Immature natural killer cell (primary cell): ENCODE results near the gene SMC1B. TPM values are rescaled to one million over a fixed set of nuclear protein-coding genes. Genes with fewer than 3 reads are reported as not detected.
"Not testable (repeated sequence)": the region's sequence is repeated elsewhere in the genome, so short reads cannot be mapped to it uniquely, and the experiment has no call there.

ENCODE experiments used
- DNase-seq, 3 donors: peaks; one replicate each; pipeline ENCODE4 v3.0.0; 2022; ENCODE audit warnings: mixed read lengths in 1 of 3
- H3K27ac Mint-ChIP-seq, 6 donors: one replicate each; pipeline ENCODE4 v1.8.0; 2020; ENCODE audit warnings: mixed read lengths in 6 of 6, mild to moderate bottlenecking in 5 of 6, inconsistent platforms in 4 of 6, moderate library complexity in 3 of 6
- H3K27me3 Mint-ChIP-seq, 3 donors: one replicate each; pipeline ENCODE4 v1.8.0; 2020 to 2021; ENCODE audit warnings: low read depth in 3 of 3, mild to moderate bottlenecking in 3 of 3, mixed read lengths in 3 of 3, moderate library complexity in 3 of 3, inconsistent platforms in 1 of 3
- H3K36me3 Mint-ChIP-seq, 3 donors: one replicate each; pipeline ENCODE4 v1.8.0; 2020; ENCODE audit warnings: mixed read lengths in 3 of 3, inconsistent platforms in 2 of 3, mild to moderate bottlenecking in 2 of 3
- H3K4me1 Mint-ChIP-seq, 2 donors: one replicate each; pipeline ENCODE4 v1.8.0; 2020; ENCODE audit warnings: inconsistent platforms in 2 of 2, mild to moderate bottlenecking in 2 of 2, mixed read lengths in 2 of 2, moderate library complexity in 1 of 2
- H3K4me3 Mint-ChIP-seq, 5 donors: one replicate each; pipeline ENCODE4 v1.8.0; 2020; ENCODE audit warnings: mild to moderate bottlenecking in 5 of 5, mixed read lengths in 5 of 5, inconsistent platforms in 3 of 5, moderate library complexity in 3 of 5
- H3K9me3 Mint-ChIP-seq, 6 donors: one replicate each; pipeline ENCODE4 v1.8.0; 2020; ENCODE audit warnings: mild to moderate bottlenecking in 6 of 6, mixed read lengths in 6 of 6, inconsistent platforms in 4 of 6, moderate library complexity in 3 of 6
- polyA plus RNA-seq, 3 donors: library from polyadenylated mRNA; unstranded; fragments of 300-500 nt; fragmentation: Illumina TruSeq; gene quantifications; one replicate each; pipeline ENCODE4 v1.2.3, GENCODE V29; 2021

Gene SMC1B
- polyA plus RNA-seq, 3 donors from 2014 or later = 0.21 TPM; not detected in 2

GRCh38 chr22:45328261-45328660 lies 85.1 kb downstream of the SMC1B start:
- not testable (repeated sequence) for H3K27ac Mint-ChIP-seq, H3K27me3 Mint-ChIP-seq, H3K4me1 Mint-ChIP-seq, DNase-seq, H3K4me3 Mint-ChIP-seq, H3K9me3 Mint-ChIP-seq
- peaks cover 17 to 36% (median 33%) of the 10 kb centered on the region in 3 donors for H3K36me3 Mint-ChIP-seq

DNA sequence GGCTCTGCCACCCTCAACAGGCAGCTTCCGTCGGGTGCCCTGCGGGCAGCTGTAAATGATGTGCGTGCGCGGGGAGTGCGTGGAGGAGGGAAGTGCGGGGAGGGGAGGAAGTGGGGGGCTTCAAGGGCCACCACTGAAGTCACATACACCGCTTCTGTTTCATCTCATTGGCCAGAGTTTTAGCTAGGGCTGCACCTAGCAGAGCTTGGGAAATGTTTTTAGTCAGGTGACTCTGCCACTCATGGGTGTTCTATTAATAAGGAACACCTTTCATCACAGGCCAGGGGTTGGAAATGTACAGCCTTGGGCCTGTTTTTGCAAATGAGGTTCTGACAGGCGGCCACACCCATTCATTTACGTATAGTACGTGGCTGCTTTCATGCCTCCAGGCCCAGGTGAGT lies 89.1 kb downstream of the SMC1B start:
- Mint-ChIP-seq H3K4me3 (no peak overlapping the region), H3K9me3 (no peaks in the 10 kb centered on the region), H3K4me1 (peaks cover 9 to 10% of the 10 kb centered on the region in 2 donors), H3K27me3 (peaks cover 2 to 4% (median 4%) of the 10 kb centered on the region in 3 donors), H3K36me3 (peaks cover 7 to 31% (median 22%) of the 10 kb centered on the region in 3 donors), H3K27ac (peak overlapping the region in 1 of 6 donors; percentile 12)
- DNase-seq = no peak

DNA sequence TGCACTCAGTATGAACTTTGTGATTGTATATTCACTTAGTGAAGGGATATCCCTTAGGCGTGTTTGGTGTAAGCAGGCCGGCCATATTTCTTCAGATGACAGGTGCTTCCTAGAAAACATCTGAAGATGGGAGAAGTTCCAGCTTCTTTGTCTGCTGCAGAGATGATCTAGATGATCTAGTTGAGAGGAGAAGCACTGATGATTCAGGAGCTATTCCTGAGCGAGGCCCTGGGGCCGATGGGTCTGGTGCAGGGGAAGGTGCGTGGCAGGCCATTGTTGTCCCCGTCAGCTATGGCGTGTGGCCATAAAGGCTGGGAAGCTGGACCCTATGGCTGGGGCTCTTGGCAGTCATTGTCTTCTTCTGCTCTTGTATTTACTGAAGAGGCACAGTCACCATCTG lies 89.7 kb downstream of the SMC1B start:
- no peak for DNase-seq
- Mint-ChIP-seq H3K4me1 (peaks cover 15 to 17% of the 10 kb centered on the region in 2 donors), H3K27me3 (peaks cover 6 to 10% (median 7%) of the 10 kb centered on the region in 3 donors), H3K9me3 (no peaks in the 10 kb centered on the region), H3K4me3 (no peak overlapping the region), H3K36me3 (peaks cover 7 to 31% (median 22%) of the 10 kb centered on the region in 3 donors), H3K27ac (peak overlapping the region in 1 of 6 donors; percentile 40)

DNA sequence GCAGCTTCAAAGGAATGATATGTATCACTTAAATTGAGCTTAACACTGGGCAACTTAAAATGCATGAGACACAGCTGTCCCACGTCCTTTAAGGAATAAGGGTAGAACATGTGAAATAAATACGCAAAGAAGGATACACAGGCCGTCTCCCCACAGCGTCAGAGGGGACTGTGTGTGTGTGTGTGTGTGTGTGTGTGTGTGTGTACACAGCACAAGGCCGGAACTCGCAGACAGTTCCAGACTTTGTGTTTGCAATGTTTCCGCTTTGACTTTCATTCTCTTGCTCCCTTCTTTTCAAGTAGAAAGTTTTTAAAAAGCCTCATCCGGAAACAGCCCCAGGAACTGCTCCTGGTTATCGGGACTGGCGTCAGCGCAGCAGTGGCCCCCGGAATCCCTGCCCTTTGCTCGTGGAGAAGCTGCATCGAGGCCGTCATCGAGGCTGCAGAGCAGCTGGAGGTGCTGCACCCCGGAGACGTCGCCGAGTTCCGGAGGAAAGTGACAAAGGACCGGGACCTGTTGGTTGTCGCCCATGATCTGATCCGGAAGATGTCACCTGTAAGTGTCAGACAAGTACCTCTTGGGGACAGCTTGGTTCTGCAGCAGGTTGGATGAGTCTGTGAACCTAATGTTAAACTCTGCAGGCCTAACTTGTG lies 90.4 kb downstream of the SMC1B start:
- H3K27ac Mint-ChIP-seq = no peak overlapping the region
- no peak overlapping the region for H3K4me3 Mint-ChIP-seq
- peaks cover 10 to 17% (median 13%) of the 10 kb centered on the region in 3 donors for H3K27me3 Mint-ChIP-seq
- no peaks in the 10 kb centered on the region for H3K9me3 Mint-ChIP-seq
- H3K36me3 Mint-ChIP-seq = peaks cover 7 to 31% (median 22%) of the 10 kb centered on the region in 3 donors
- H3K4me1 Mint-ChIP-seq = peaks cover 22 to 24% of the 10 kb centered on the region in 2 donors
- DNase-seq = no peak

DNA sequence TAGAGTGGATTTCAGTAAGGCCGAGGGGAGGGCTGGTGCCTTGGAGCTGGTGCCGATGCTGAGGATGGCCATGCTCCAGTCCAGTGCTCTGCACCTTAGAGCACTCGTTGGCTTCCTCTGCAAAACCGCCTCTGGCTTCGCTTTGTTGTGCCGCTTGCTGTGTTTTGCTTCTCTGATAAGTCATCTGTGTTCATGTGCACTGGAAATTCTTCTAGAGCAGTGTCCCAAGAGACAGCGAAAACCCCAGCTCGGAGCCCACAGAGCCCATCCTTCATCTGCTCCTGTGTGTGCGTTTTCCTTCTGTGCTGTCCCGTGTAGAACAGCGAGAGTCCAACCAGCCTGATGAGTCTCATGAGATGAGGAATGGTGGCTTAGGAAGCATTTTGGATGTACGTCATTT lies 91.6 kb downstream of the SMC1B start:
- H3K4me3 Mint-ChIP-seq = no peak overlapping the region
- peaks cover 29 to 33% of the 10 kb centered on the region in 2 donors for H3K4me1 Mint-ChIP-seq
- peaks cover 7 to 27% (median 22%) of the 10 kb centered on the region in 3 donors for H3K36me3 Mint-ChIP-seq
- H3K9me3 Mint-ChIP-seq = no peaks in the 10 kb centered on the region
- no peak for DNase-seq
- H3K27me3 Mint-ChIP-seq = peaks cover 10 to 20% (median 13%) of the 10 kb centered on the region in 3 donors
- peak overlapping the region in 2 of 6 donors; percentile 31 to 65 for H3K27ac Mint-ChIP-seq

DNA sequence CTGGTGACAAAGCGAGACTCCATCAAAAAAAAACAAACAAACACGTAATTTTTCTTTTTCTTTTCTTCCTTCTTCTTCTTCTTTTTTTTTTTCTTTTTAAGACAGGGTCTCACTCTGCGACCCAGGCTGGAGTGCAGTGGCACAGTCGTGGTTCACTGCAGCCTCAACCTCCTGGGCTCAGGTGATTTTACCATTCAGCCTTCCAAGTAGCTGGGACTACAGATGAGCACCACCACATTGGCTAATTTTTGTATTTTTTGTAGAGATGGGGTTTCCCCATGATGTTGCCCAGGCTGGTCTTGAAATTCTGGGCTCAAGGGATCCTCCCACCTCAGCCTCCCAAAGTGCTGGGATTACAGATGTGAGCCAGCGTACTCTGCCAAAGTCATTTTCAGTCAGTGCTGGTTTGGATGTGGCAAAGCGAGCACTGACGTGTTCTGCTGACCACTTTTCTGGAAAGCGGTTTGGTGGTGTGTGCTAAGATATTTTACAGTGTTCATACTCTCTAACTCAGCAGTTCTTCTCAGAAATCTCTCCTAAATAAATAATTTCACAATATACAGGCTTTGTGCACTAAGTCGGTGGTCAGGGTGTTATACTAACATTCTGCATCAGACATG lies 92.9 kb downstream of the SMC1B start:
- Mint-ChIP-seq H3K27ac (peak overlapping the region; percentile 97 to 100 (median 99)), H3K4me1 (peaks cover 29 to 34% of the 10 kb centered on the region in 2 donors), H3K4me3 (peak overlapping the region in 1 of 5 donors; percentile 45), H3K27me3 (peaks cover 8 to 18% (median 11%) of the 10 kb centered on the region in 3 donors), H3K9me3 (no peaks in the 10 kb centered on the region), H3K36me3 (peaks cover 7 to 24% (median 18%) of the 10 kb centered on the region in 3 donors)
- DNase-seq = no peak

- no peak for DNase-seq
- Mint-ChIP-seq H3K9me3 (no peaks in the 10 kb centered on the region), H3K27ac (peak overlapping the region; percentile 97 to 100 (median 99)), H3K4me3 (peak overlapping the region; percentile 70 to 87 (median 81)), H3K4me1 (peaks cover 29 to 34% of the 10 kb centered on the region in 2 donors), H3K36me3 (peaks cover 7 to 18% (median 11%) of the 10 kb centered on the region in 3 donors), H3K27me3 (peaks cover 6 to 18% (median 11%) of the 10 kb centered on the region in 3 donors)
Measured at GRCh38 chr22:45319324-45319685, 94.1 kb downstream of the SMC1B start.

DNA sequence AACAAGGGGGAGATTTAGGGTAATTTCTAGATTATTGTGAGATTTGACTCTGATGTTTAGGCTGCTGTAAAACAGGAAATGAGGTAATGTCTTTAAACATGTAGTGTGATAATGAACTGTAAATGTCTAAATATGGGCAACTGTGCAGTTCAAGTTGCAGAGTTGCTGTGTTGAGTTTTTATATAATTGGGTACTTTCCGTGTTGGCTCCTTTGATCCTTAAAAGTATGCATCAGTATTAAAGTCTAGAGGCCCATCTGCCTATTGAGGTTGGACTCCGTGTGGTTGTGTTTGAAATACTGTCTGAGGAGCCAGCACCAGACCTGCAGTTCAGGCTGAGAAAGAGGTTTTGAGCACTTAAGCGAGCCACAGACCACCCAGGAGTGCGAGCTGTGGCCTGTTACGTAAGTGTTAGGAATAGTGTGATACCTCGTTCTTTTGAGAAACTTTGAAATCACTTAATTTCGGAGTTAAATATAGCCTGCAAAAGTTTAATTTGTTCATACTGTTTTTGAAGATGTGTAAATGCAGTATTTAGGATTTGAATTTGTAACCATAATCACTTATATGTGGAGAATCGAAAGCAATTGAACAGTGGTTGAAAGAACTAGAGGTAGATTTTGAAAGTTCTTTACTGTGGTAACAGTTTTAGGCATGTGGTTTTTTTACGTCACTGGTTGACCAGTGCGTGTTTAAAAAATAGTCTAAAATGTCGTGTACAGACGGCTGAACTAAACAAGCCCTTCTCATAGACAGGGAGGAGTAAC lies 94.7 kb downstream of the SMC1B start:
- peak overlapping the region; percentile 97 to 100 (median 99) for H3K27ac Mint-ChIP-seq
- peak overlapping the region; percentile 70 to 87 (median 81) for H3K4me3 Mint-ChIP-seq
- peaks cover 3 to 12% (median 7%) of the 10 kb centered on the region in 3 donors for H3K36me3 Mint-ChIP-seq
- peaks cover 6 to 18% (median 11%) of the 10 kb centered on the region in 3 donors for H3K27me3 Mint-ChIP-seq
- H3K4me1 Mint-ChIP-seq = peaks cover 29 to 34% of the 10 kb centered on the region in 2 donors
- DNase-seq = peak; percentile 81 to 85 (median 83)
- no peaks in the 10 kb centered on the region for H3K9me3 Mint-ChIP-seq

DNA sequence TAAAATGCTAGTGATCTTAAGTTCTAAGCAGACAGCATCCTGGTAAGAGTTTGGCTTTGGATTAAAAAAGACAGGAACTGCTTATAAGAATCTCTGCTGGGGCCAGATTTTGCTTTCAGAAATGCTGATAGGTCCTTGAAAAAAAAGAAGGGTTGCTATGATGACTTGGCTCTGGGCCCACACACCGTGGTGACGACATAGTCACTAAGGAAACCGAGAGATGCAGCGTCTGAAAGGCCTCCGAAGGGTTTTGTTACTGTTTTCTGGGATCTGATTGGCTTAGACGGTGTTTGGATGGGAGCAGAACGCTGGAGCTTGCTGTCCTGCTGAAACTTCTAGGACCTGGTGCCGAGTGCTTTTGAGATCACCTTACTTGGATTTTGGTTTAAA lies 95.2 kb downstream of the SMC1B start:
- Mint-ChIP-seq H3K36me3 (peaks cover 0 to 6% (median under 1%) of the 10 kb centered on the region in 3 donors), H3K4me3 (peak overlapping the region; percentile 70 to 87 (median 81)), H3K27me3 (peaks cover 6 to 18% (median 11%) of the 10 kb centered on the region in 3 donors), H3K4me1 (peaks cover 29 to 34% of the 10 kb centered on the region in 2 donors), H3K9me3 (no peaks in the 10 kb centered on the region), H3K27ac (peak overlapping the region; percentile 97 to 100 (median 99))
- peak; percentile 84 to 90 (median 86) for DNase-seq

- peaks cover 29 to 34% of the 10 kb centered on the region in 2 donors for H3K4me1 Mint-ChIP-seq
Measured at GRCh38 chr22:45317551-45318167, 95.7 kb downstream of the SMC1B start.

DNA sequence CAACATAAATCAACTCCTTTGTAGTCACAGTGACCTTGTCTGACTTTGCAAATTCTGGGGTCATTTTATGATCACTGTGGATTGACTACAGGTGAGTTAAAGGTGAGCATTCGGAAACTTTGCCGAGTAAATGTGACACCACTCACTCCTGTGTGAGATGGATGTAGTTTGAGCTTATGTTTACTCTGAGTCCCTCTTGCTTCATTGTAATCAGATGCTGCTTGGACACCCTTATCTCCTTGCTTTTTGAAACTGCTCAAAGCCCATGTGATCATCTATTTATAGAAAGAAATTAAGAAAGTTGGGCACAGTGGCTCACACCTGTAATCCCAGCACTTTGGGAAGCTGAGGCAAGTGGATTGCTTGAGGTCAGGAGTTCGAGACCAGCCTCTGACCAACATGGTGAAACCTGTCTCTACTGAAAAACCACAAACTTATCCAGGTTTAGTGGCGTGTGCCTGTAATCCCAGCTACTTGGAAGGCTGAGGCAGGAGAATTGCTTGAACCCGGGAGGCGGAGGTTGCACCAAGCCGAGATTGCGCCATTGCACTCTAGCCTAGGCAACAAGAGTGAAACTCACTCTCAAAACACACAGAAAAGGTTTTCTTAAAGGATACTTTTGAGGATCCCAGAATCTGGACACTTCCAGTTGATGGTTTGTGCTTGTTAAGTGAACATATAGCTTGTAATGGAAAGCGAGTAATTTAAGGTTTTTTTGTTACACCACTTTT lies 96.4 kb downstream of the SMC1B start:
- Mint-ChIP-seq H3K36me3 (no peaks in the 10 kb centered on the region), H3K27me3 (peaks cover 6 to 18% (median 11%) of the 10 kb centered on the region in 3 donors), H3K4me3 (peak overlapping the region in 1 of 5 donors; percentile 40), H3K4me1 (peaks cover 29 to 34% of the 10 kb centered on the region in 2 donors), H3K9me3 (no peaks in the 10 kb centered on the region), H3K27ac (peak overlapping the region; percentile 28 to 99 (median 98))
- DNase-seq = no peak

More at GRCh38 chr22:45317551-45318167, 95.7 kb downstream of the SMC1B start:
- H3K27ac Mint-ChIP-seq = peak overlapping the region; percentile 97 to 100 (median 99)
- peaks cover 0 to 4% (median 0%) of the 10 kb centered on the region in 3 donors for H3K36me3 Mint-ChIP-seq
- peak overlapping the region; percentile 70 to 87 (median 81) for H3K4me3 Mint-ChIP-seq
- no peaks in the 10 kb centered on the region for H3K9me3 Mint-ChIP-seq
- peaks cover 6 to 18% (median 11%) of the 10 kb centered on the region in 3 donors for H3K27me3 Mint-ChIP-seq
- DNase-seq = peak in 1 of 3 donors; percentile 12

DNA sequence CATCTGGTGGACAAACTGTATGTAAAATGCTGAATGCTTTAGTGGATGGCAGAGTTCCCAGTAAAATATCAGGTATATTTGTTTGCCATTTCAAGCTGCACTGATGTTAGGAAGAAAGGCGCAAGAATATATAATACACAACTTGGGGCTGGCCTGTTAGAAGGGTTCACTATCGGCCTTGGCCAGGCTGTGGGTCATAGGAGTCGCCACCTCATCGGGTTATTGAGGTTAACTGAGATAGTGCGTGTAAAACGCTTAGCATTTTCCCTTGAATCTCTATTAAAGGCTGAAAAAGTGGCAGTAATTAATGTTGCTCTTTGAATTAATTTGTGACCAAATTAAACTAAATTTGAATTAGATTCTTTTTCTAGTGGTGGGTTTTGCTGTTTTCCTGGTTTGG lies 98.6 kb downstream of the SMC1B start:
- peaks cover 9 to 21% (median 11%) of the 10 kb centered on the region in 3 donors for H3K27me3 Mint-ChIP-seq
- peak overlapping the region in 1 of 6 donors; percentile 27 for H3K27ac Mint-ChIP-seq
- no peak for DNase-seq
- H3K4me3 Mint-ChIP-seq = no peak overlapping the region
- no peaks in the 10 kb centered on the region for H3K36me3 Mint-ChIP-seq
- H3K9me3 Mint-ChIP-seq = no peaks in the 10 kb centered on the region
- H3K4me1 Mint-ChIP-seq = peaks cover 34 to 41% of the 10 kb centered on the region in 2 donors
